A204.1 (cell line): ENCODE data around the gene IL36RN.

Experiments
- FAIRE-seq: peaks from 2 replicates; lab custom pipeline; 2012; peaks lifted over from hg19 to GRCh38; lab: Jason Lieb, UNC

IL36RN gene

GRCh38 chr2:113050921-113051895, 7.8 kb upstream of the IL36RN start:
- no peak for FAIRE-seq

- FAIRE-seq: no peak
Observed at GRCh38 chr2:113052396-113052917, 6.5 kb upstream of the IL36RN start, which contains the start of gene IL36B. IL36B (minus strand) TSS chr2:113052867.

- no peak for FAIRE-seq
Observed at GRCh38 chr2:113053666-113054065, 5.3 kb upstream of the IL36RN start.

- FAIRE-seq: no peak
Observed at GRCh38 chr2:113054066-113054465, 4.9 kb upstream of the IL36RN start.

- no peak for FAIRE-seq
Observed at GRCh38 chr2:113056521-113056920, 2.5 kb upstream of the IL36RN start.

GRCh38 chr2:113057117-113057516, 1.9 kb upstream of the IL36RN start:
- FAIRE-seq: no peak

GRCh38 chr2:113058411-113058994, 495 bp upstream of the IL36RN start:
- FAIRE-seq: no peak

GRCh38 chr2:113060396-113060795, 1.4 kb downstream of the IL36RN start:
- FAIRE-seq: no peak

GRCh38 chr2:113060796-113061195, 1.8 kb downstream of the IL36RN start:
- no peak for FAIRE-seq

GRCh38 chr2:113061241-113061640, 2.2 kb downstream of the IL36RN start:
- FAIRE-seq: no peak

GRCh38 chr2:113061896-113062770, 3.1 kb downstream of the IL36RN start:
- no peak for FAIRE-seq

- FAIRE-seq: no peak
Observed at GRCh38 chr2:113064281-113064680, 5.3 kb downstream of the IL36RN start.

- no peak for FAIRE-seq
Observed at GRCh38 chr2:113064898-113065297, 5.9 kb downstream of the IL36RN start.

GRCh38 chr2:113067681-113068080, 8.7 kb downstream of the IL36RN start, which contains the start of gene IL1F10:
IL1F10 (plus strand) TSS chr2:113067970; CDS start chr2:113072739, 4,769 bp downstream.
- no peak for FAIRE-seq

- FAIRE-seq: no peak
Observed at GRCh38 chr2:113068249-113068648, 9.3 kb downstream of the IL36RN start.

GRCh38 chr2:113068706-113069485, 9.9 kb downstream of the IL36RN start:
- FAIRE-seq: no peak

GRCh38 chr2:113069676-113070605, 10.9 kb downstream of the IL36RN start:
- FAIRE-seq: no peak

- FAIRE-seq: no peak
Observed at GRCh38 chr2:113070606-113070975, 11.6 kb downstream of the IL36RN start.

- FAIRE-seq: no peak
Observed at GRCh38 chr2:113072584-113072983, 13.6 kb downstream of the IL36RN start.

GRCh38 chr2:113073325-113073834, 14.4 kb downstream of the IL36RN start:
- no peak for FAIRE-seq
